ENCODE results near the gene NREP.

GRCh38 chr5:111747337-111747736, 9.7 kb downstream of the NREP start:
- TF ChIP-seq CTCF (IDR thresholded peaks at IDR 0.05; ENCODE audit: low read depth, low read length) (no peak), EZH2phosphoT487 (IDR thresholded peaks at IDR 0.05; ENCODE audit: low read depth) (no peak)
